Neural cell (in vitro differentiated cells): ENCODE results near the gene SGK2.

ENCODE experiments used
- POLR2AphosphoS5 ChIP-seq: IDR thresholded peaks from 2 replicates; pipeline ENCODE4 v1.6.1; 2012
- TF ChIP-seq, protein P1 (sequence below): fragments of 450-650 bp; IDR thresholded peaks from 2 replicates; pipeline ENCODE4 v1.5.1; 2014; ENCODE audit warnings: antibody characterized with exemption, mild to moderate bottlenecking, moderate library complexity; ENCODE audit not compliant: poor library complexity, severe bottlenecking

DNA sequence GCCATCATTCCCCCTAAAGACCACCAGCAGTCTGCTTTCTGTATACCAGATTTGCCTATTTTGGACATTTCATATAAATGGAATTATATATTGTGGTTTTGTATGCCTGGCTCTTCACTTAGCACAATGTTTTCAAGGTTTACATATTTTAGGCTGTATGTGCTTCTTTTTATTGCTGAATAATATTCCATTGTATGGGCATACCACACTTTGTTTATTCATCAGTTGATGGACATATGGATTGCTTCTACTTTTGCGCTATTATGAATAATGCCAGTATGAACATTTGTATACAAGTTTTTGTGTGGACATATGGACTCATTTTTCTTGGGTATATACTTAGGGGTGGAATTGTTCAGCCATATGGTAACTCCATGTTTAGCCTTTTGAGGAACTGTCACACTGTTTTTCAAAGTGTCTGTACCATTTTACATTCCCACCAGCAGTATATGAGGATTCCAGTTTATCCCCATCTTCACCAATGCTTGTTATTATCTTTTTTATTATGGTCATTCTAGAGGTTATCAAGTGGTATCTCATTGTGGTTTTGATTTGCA, 38.7 kb upstream of the SGK2 start:
- TF ChIP-seq, protein P1, sequence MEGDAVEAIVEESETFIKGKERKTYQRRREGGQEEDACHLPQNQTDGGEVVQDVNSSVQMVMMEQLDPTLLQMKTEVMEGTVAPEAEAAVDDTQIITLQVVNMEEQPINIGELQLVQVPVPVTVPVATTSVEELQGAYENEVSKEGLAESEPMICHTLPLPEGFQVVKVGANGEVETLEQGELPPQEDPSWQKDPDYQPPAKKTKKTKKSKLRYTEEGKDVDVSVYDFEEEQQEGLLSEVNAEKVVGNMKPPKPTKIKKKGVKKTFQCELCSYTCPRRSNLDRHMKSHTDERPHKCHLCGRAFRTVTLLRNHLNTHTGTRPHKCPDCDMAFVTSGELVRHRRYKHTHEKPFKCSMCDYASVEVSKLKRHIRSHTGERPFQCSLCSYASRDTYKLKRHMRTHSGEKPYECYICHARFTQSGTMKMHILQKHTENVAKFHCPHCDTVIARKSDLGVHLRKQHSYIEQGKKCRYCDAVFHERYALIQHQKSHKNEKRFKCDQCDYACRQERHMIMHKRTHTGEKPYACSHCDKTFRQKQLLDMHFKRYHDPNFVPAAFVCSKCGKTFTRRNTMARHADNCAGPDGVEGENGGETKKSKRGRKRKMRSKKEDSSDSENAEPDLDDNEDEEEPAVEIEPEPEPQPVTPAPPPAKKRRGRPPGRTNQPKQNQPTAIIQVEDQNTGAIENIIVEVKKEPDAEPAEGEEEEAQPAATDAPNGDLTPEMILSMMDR, result no peak
- no peak for TF ChIP-seq POLR2AphosphoS5
